OCI-LY3 (cell line): ENCODE data around the gene TFE3.

Source experiments
- CTCF ChIP-seq: fragments of 200-600, 300-600 bp; sonication (generic); IDR thresholded peaks from 2 replicates; pipeline ENCODE4 v1.5.1; 2014; ENCODE audit warnings: antibody characterized with exemption, low read length, low read depth
- EZH2phosphoT487 ChIP-seq: fragments of 200-600 bp; shearing (Covaris generic); IDR thresholded peaks from 2 replicates; pipeline ENCODE4 v1.6.1; 2018; ENCODE audit warnings: antibody characterized with exemption, mixed run types, low read depth

DNA sequence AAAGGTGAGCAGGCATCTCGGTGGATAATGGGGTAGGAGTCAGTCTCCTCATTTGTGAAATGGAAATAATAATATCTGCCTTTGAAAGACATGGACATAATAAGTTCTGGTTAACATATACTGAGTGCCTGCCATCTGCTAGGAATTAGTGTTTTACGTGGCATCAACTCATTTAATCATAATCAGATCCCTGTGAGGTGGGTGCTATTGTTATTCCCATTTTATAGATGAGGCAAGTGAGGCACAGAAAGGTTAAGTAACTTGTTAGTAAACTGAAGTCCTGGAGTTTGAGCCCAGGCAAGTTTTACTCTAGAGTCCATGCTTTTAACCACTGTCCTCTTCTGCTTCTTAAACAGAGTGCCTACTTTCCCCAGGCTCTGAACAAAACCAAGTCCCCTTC, 23.1 kb upstream of the TFE3 start:
- TF ChIP-seq CTCF = no peak
- TF ChIP-seq EZH2phosphoT487 = no peak
